Endometrial microvascular endothelial cells (primary cell): ENCODE results near the gene TBC1D24. TPM values are rescaled to one million over a fixed set of nuclear protein-coding genes. Genes with fewer than 3 reads are reported as not detected.

Experiments used
- in situ Hi-C: cut with HindIII; loops from 2 replicates; pipeline ENCODE4 v1.10.0; 2017; ENCODE audit warnings: low sequenced_read_pairs, low pct_unique_long_range_greater_than_20kb; ENCODE audit errors: inconsistent ontology term
- total RNA-seq: library from RNA; depleted of rRNA; stranded (reverse); fragments of >200 nt; gene quantifications from one replicate; pipeline ENCODE4 v1.2.3, GENCODE V29; 2015; ENCODE audit errors: inconsistent ontology term

The TBC1D24 gene
- total RNA-seq, 1 donor from 2014 or later, result 15.1 TPM

- in situ Hi-C loops, result no loop called here
Measured at GRCh38 chr16:2466667-2467527, 8.0 kb upstream of the TBC1D24 start.

GRCh38 chr16:2467528-2468232 is 7.2 kb upstream of the TBC1D24 start:
- in situ Hi-C loops, result no loop called here

GRCh38 chr16:2468233-2468724 is 6.6 kb upstream of the TBC1D24 start:
- in situ Hi-C loops, result no loop called here

- in situ Hi-C loops, result no loop called here
Measured at GRCh38 chr16:2468725-2469398, 6.1 kb upstream of the TBC1D24 start.

- in situ Hi-C loops, result no loop called here
Measured at GRCh38 chr16:2469399-2470233, 5.3 kb upstream of the TBC1D24 start.

GRCh38 chr16:2470234-2470601 is 4.7 kb upstream of the TBC1D24 start:
- in situ Hi-C loops, result no loop called here

- in situ Hi-C loops, result no loop called here
Measured at GRCh38 chr16:2470603-2471015, 4.3 kb upstream of the TBC1D24 start.

- in situ Hi-C loops, result no loop called here
Measured at GRCh38 chr16:2471016-2471652, 3.8 kb upstream of the TBC1D24 start, which contains the start of gene NTN3. NTN3 (plus strand) TSS chr16:2471297; CDS start chr16:2471702, 405 bp downstream.

GRCh38 chr16:2471653-2472487 is 3.1 kb upstream of the TBC1D24 start:
- in situ Hi-C loops, result no loop called here

- in situ Hi-C loops, result no loop called here
Measured at GRCh38 chr16:2472488-2472864, 2.5 kb upstream of the TBC1D24 start.

- in situ Hi-C loops, result no loop called here
Measured at GRCh38 chr16:2472885-2473445, 2.0 kb upstream of the TBC1D24 start.

- in situ Hi-C loops, result no loop called here
Measured at GRCh38 chr16:2473446-2473926, 1.4 kb upstream of the TBC1D24 start.

GRCh38 chr16:2473999-2474876 is 689 bp upstream of the TBC1D24 start:
- in situ Hi-C loops, result no loop called here

- in situ Hi-C loops, result no loop called here
Measured at GRCh38 chr16:2475413-2476344, 752 bp downstream of the TBC1D24 start.

GRCh38 chr16:2476345-2476720 is 1.4 kb downstream of the TBC1D24 start:
- in situ Hi-C loops, result no loop called here
